ENCODE measurements around the gene ZBTB8B.

ZBTB8B gene

GRCh38 chr1:32464191-32464715, 619 bp upstream of the ZBTB8B start:
- Histone ChIP-seq H3K27ac (ENCODE audit: low read length) (no peak overlapping the region), H2AFZ (ENCODE audit: low read length) (no peak overlapping the region), H3K4me2 (ENCODE audit: low read depth, low read length) (peak overlapping the region; percentile 63; the same call in 1 of the 2 replicates), H3K79me2 (ENCODE audit: low read length) (no peaks in the 10 kb centered on the region), H3K36me3 (replicated peaks; ENCODE audit: insufficient read depth, low read length) (no peaks in the 10 kb centered on the region), H3K27me3 (replicated peaks; ENCODE audit: insufficient read depth, low read length) (peaks cover 16% of the 10 kb centered on the region), H3F3A (ENCODE audit: insufficient read depth, low read length) (no peaks in the 10 kb centered on the region), H3K4me1 (ENCODE audit: low read length) (no peaks in the 10 kb centered on the region), H3K9me2 (replicated peaks; ENCODE audit: insufficient read depth, low read length) (no peaks in the 10 kb centered on the region), H3K9ac (ENCODE audit: low read length) (no peak overlapping the region), H3K9me3 (replicated peaks; ENCODE audit: insufficient read depth, low read length) (no peaks in the 10 kb centered on the region), H3K4me3 (ENCODE audit: low read length) (no peak overlapping the region), H4K20me1 (ENCODE audit: insufficient read depth, low read length) (no peaks in the 10 kb centered on the region)
- DNase-seq, result no peak
- no peak for TF ChIP-seq EZH2phosphoT487 (IDR thresholded peaks at IDR 0.05; ENCODE audit: low read length)
- no peak for TF ChIP-seq CTCF (IDR thresholded peaks at IDR 0.05; ENCODE audit: low read length)
- TF ChIP-seq EZH2 (optimal IDR thresholded peaks at IDR 0.05; ENCODE audit: low read depth, low read length), result no peak

DNA sequence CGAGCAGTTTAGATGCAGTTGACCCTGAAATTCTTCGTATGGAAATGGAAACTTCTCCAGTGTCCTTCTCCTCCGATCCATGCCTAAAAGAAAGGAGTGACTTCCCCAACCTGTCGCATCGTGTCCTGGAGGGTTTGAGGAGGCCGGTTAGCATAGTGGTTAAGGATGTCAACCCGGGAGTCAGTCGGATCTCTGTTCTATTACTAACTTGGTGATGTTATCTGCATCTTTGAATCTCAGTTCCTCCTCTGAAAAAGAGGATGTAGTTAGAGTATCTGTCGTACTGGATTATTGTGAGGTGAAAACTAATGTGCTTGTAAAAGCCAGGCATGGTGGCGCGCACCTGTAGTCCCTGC, 684 bp downstream of the ZBTB8B start:
- H3K27me3 ChIP-seq (replicated peaks; ENCODE audit: insufficient read depth, low read length), result peaks cover 16% of the 10 kb centered on the region
- no peaks in the 10 kb centered on the region for H3K79me2 ChIP-seq (ENCODE audit: low read length)
- H3K9me3 ChIP-seq (replicated peaks; ENCODE audit: insufficient read depth, low read length), result no peaks in the 10 kb centered on the region
- no peak overlapping the region for H3K9ac ChIP-seq (ENCODE audit: low read length)
- no peaks in the 10 kb centered on the region for H3K4me1 ChIP-seq (ENCODE audit: low read length)
- H3K9me2 ChIP-seq (replicated peaks; ENCODE audit: insufficient read depth, low read length), result no peaks in the 10 kb centered on the region
- H2AFZ ChIP-seq (ENCODE audit: low read length), result no peak overlapping the region
- no peaks in the 10 kb centered on the region for H4K20me1 ChIP-seq (ENCODE audit: insufficient read depth, low read length)
- no peak overlapping the region for H3K27ac ChIP-seq (ENCODE audit: low read length)
- no peak overlapping the region for H3K4me2 ChIP-seq (ENCODE audit: low read depth, low read length)
- TF ChIP-seq CTCF (IDR thresholded peaks at IDR 0.05; ENCODE audit: low read length) (no peak), EZH2phosphoT487 (IDR thresholded peaks at IDR 0.05; ENCODE audit: low read length) (no peak), EZH2 (optimal IDR thresholded peaks at IDR 0.05; ENCODE audit: low read depth, low read length) (no peak)
- H3F3A ChIP-seq (ENCODE audit: insufficient read depth, low read length), result no peaks in the 10 kb centered on the region
- no peaks in the 10 kb centered on the region for H3K36me3 ChIP-seq (replicated peaks; ENCODE audit: insufficient read depth, low read length)
- H3K4me3 ChIP-seq (ENCODE audit: low read length), result no peak overlapping the region
- DNase-seq, result no peak

GRCh38 chr1:32466761-32467160, 1.9 kb downstream of the ZBTB8B start:
- Histone ChIP-seq H3K4me1 (ENCODE audit: low read length) (no peaks in the 10 kb centered on the region), H3K9me2 (replicated peaks; ENCODE audit: insufficient read depth, low read length) (no peaks in the 10 kb centered on the region), H3K4me2 (ENCODE audit: low read depth, low read length) (no peak overlapping the region), H3K36me3 (replicated peaks; ENCODE audit: insufficient read depth, low read length) (no peaks in the 10 kb centered on the region), H3F3A (ENCODE audit: insufficient read depth, low read length) (no peaks in the 10 kb centered on the region), H3K79me2 (ENCODE audit: low read length) (no peaks in the 10 kb centered on the region), H3K27me3 (replicated peaks; ENCODE audit: insufficient read depth, low read length) (peaks cover 16% of the 10 kb centered on the region), H2AFZ (ENCODE audit: low read length) (no peak overlapping the region), H3K4me3 (ENCODE audit: low read length) (no peak overlapping the region), H3K9ac (ENCODE audit: low read length) (no peak overlapping the region), H4K20me1 (ENCODE audit: insufficient read depth, low read length) (no peaks in the 10 kb centered on the region), H3K27ac (ENCODE audit: low read length) (no peak overlapping the region), H3K9me3 (replicated peaks; ENCODE audit: insufficient read depth, low read length) (no peaks in the 10 kb centered on the region)
- TF ChIP-seq EZH2phosphoT487 (IDR thresholded peaks at IDR 0.05; ENCODE audit: low read length), result no peak
- TF ChIP-seq CTCF (IDR thresholded peaks at IDR 0.05; ENCODE audit: low read length), result no peak
- TF ChIP-seq EZH2 (optimal IDR thresholded peaks at IDR 0.05; ENCODE audit: low read depth, low read length), result no peak
- DNase-seq, result no peak
